MM.1S (cell line): ENCODE data around the gene CREB5.

Experiments
- EZH2 ChIP-seq: fragments of 300-600 bp; sonication (generic); optimal IDR thresholded peaks from 2 replicates; pipeline ENCODE3; 2017; ENCODE audit warnings: low read depth, mild to moderate bottlenecking, antibody characterized with exemption, low read length, mixed read lengths
- EZH2phosphoT487 ChIP-seq: fragments of 300-600 bp; sonication (generic); IDR thresholded peaks from 2 replicates; pipeline ENCODE4 v1.6.1; 2018; ENCODE audit warnings: antibody characterized with exemption, low read length
- TF ChIP-seq, protein P1 (sequence below): fragments of 300-600 bp; sonication (generic); IDR thresholded peaks from 2 replicates; pipeline ENCODE4 v1.5.1; 2016; ENCODE audit warnings: antibody characterized with exemption, low read length, mixed read lengths

DNA sequence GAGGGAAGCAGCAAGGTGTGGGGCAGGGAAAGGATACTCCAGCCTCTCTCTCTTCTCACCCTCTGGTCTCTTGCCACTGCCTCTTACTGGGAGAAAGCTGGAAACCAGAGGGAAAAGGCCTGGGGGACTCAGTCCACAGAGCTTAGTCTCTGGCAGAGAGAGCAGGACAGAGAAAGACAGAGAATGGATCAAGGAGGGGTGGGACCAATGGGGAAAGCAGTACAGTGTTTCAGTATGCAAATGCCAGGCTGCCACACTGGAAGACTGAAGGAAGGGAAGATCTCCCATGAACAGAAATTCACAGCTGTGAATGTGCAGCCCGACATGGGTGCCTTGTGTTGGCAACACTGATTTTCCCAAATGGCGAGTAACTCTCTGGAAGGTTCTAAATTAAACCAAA lies 40.4 kb downstream of the CREB5 start:
- TF ChIP-seq, protein P1, sequence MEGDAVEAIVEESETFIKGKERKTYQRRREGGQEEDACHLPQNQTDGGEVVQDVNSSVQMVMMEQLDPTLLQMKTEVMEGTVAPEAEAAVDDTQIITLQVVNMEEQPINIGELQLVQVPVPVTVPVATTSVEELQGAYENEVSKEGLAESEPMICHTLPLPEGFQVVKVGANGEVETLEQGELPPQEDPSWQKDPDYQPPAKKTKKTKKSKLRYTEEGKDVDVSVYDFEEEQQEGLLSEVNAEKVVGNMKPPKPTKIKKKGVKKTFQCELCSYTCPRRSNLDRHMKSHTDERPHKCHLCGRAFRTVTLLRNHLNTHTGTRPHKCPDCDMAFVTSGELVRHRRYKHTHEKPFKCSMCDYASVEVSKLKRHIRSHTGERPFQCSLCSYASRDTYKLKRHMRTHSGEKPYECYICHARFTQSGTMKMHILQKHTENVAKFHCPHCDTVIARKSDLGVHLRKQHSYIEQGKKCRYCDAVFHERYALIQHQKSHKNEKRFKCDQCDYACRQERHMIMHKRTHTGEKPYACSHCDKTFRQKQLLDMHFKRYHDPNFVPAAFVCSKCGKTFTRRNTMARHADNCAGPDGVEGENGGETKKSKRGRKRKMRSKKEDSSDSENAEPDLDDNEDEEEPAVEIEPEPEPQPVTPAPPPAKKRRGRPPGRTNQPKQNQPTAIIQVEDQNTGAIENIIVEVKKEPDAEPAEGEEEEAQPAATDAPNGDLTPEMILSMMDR: no peak
- TF ChIP-seq EZH2phosphoT487: no peak
- no peak for TF ChIP-seq EZH2
